ENCODE data around the gene SPATS2L. TPM values are rescaled to one million over a fixed set of nuclear protein-coding genes. Genes with fewer than 3 reads are reported as not detected.
A peak's percentile ranks its signal among the peaks of the same experiment; 100 is the strongest.

Gene SPATS2L
- total RNA-seq, 2 donors from 2014 or later: 40.3 to 89.9 TPM

- H3K27ac Mint-ChIP-seq: peak overlapping the region; percentile 74
Measured at GRCh38 chr2:200351815-200352214, 45.3 kb downstream of the SPATS2L start.

GRCh38 chr2:200352636-200353035, 46.1 kb downstream of the SPATS2L start:
- H3K27ac ChIP-seq (ENCODE audit: low read depth, low read length): no peak overlapping the region
- DNase-seq: no peak
- H3K27me3 Mint-ChIP-seq (ENCODE audit: insufficient read depth): no peaks in the 10 kb centered on the region

More at GRCh38 chr2:200351815-200352214, 45.3 kb downstream of the SPATS2L start:
- 83% methylated on average over 2 of the region's 2 CpGs; no CpG with 5 or more reads in 1 of the 2 experiments for WGBS, 2 experiments (ENCODE audit: insufficient coverage in 1 of 2, insufficient read length in 1 of 2)
- TF ChIP-seq CTCF (conservative IDR thresholded peaks at IDR 0.05): no peak
- Histone ChIP-seq H3K9ac (ENCODE audit: extremely low read depth, low read length, poor library complexity, severe bottlenecking) (no peak overlapping the region), H3K9me3 (ENCODE audit: control insufficient read depth, low read length) (no peaks in the 10 kb centered on the region), H3K27me3 (ENCODE audit: control insufficient read depth, insufficient read depth, low read length, poor library complexity, severe bottlenecking) (no peaks in the 10 kb centered on the region), H3K4me3 (ENCODE audit: low read length) (no peak overlapping the region), H3K36me3 (ENCODE audit: control insufficient read depth, insufficient read depth, low read length) (no peaks in the 10 kb centered on the region), H3K4me1 (ENCODE audit: control insufficient read depth, insufficient read depth, low read length) (peaks cover 11% of the 10 kb centered on the region), H3K27ac (ENCODE audit: low read depth, low read length) (no peak overlapping the region)
- H3K27me3 Mint-ChIP-seq (ENCODE audit: insufficient read depth): no peaks in the 10 kb centered on the region
- H3K4me3 Mint-ChIP-seq: no peak overlapping the region
- no peaks in the 10 kb centered on the region for H3K9me3 Mint-ChIP-seq
- DNase-seq: no peak
- peaks cover 46% of the 10 kb centered on the region for H3K4me1 Mint-ChIP-seq
- peaks cover 17% of the 10 kb centered on the region for H3K36me3 Mint-ChIP-seq (ENCODE audit: low read depth)

GRCh38 chr2:200353120-200353519, 46.6 kb downstream of the SPATS2L start:
- H3K36me3 Mint-ChIP-seq (ENCODE audit: low read depth): peaks cover 17% of the 10 kb centered on the region
- H3K9me3 Mint-ChIP-seq: no peaks in the 10 kb centered on the region
- no peak overlapping the region for H3K27ac ChIP-seq (ENCODE audit: low read depth, low read length)
- H3K4me3 ChIP-seq (ENCODE audit: low read length): no peak overlapping the region
- H3K4me3 Mint-ChIP-seq: no peak overlapping the region
- H3K27me3 Mint-ChIP-seq (ENCODE audit: insufficient read depth): no peaks in the 10 kb centered on the region
- no peaks in the 10 kb centered on the region for H3K9me3 ChIP-seq (ENCODE audit: control insufficient read depth, low read length)
- 100% methylated on average over 3 of the region's 3 CpGs; no CpG with 5 or more reads in 1 of the 2 experiments for WGBS, 2 experiments (ENCODE audit: insufficient coverage in 1 of 2, insufficient read length in 1 of 2)
- no peaks in the 10 kb centered on the region for H3K36me3 ChIP-seq (ENCODE audit: control insufficient read depth, insufficient read depth, low read length)
- H3K4me1 ChIP-seq (ENCODE audit: control insufficient read depth, insufficient read depth, low read length): peaks cover 14% of the 10 kb centered on the region
- H3K9ac ChIP-seq (ENCODE audit: extremely low read depth, low read length, poor library complexity, severe bottlenecking): peak overlapping the region; percentile 24
- no peak for TF ChIP-seq CTCF (conservative IDR thresholded peaks at IDR 0.05)
- no peak for DNase-seq
- peak overlapping the region; percentile 89 for H3K27ac Mint-ChIP-seq
- no peaks in the 10 kb centered on the region for H3K27me3 ChIP-seq (ENCODE audit: control insufficient read depth, insufficient read depth, low read length, poor library complexity, severe bottlenecking)
- peaks cover 46% of the 10 kb centered on the region for H3K4me1 Mint-ChIP-seq

More at GRCh38 chr2:200352636-200353035, 46.1 kb downstream of the SPATS2L start:
- Mint-ChIP-seq H3K4me1 (peaks cover 46% of the 10 kb centered on the region), H3K36me3 (ENCODE audit: low read depth) (peaks cover 17% of the 10 kb centered on the region), H3K9me3 (no peaks in the 10 kb centered on the region), H3K4me3 (peak overlapping the region; percentile 27), H3K27ac (peak overlapping the region; percentile 89)
- Histone ChIP-seq H3K27me3 (ENCODE audit: control insufficient read depth, insufficient read depth, low read length, poor library complexity, severe bottlenecking) (no peaks in the 10 kb centered on the region), H3K4me1 (ENCODE audit: control insufficient read depth, insufficient read depth, low read length) (peaks cover 14% of the 10 kb centered on the region), H3K36me3 (ENCODE audit: control insufficient read depth, insufficient read depth, low read length) (no peaks in the 10 kb centered on the region), H3K4me3 (ENCODE audit: low read length) (peak overlapping the region; percentile 6), H3K9ac (ENCODE audit: extremely low read depth, low read length, poor library complexity, severe bottlenecking) (peak overlapping the region; percentile 24), H3K9me3 (ENCODE audit: control insufficient read depth, low read length) (no peaks in the 10 kb centered on the region)
- no peak for TF ChIP-seq CTCF (conservative IDR thresholded peaks at IDR 0.05)
- WGBS, 2 experiments (ENCODE audit: insufficient coverage in 1 of 2, insufficient read length in 1 of 2): 56% methylated on average over 1 of the region's 1 CpG; no CpG with 5 or more reads in 1 of the 2 experiments

Measured in endodermal cell (in vitro differentiated cells).